GM23338 (cell line): ENCODE measurements around the gene RPTOR. TPM values are rescaled to one million over a fixed set of nuclear protein-coding genes. Genes with fewer than 3 reads are reported as not detected.

Experiments used
- ATAC-seq: fragments of 200-7000 bp; cut with Tn5 transposase; 3 replicates; pipeline ENCODE4 v1.9.1; 2020
- DNase-seq: peaks from one replicate; pipeline ENCODE4 v3.0.0-alpha.2; 2015; ENCODE audit warnings: low spot score
- H2AFZ ChIP-seq: fragments of 200-600 bp; sonication (generic); 2 replicates; pipeline ENCODE4 v1.8.0; 2016; ENCODE audit warnings: antibody characterized with exemption, mild to moderate bottlenecking, moderate library complexity
- H3F3A ChIP-seq: fragments of 200-600 bp; sonication (generic); replicated peaks from 2 replicates; pipeline ENCODE4 v1.8.0; 2017; ENCODE audit warnings: antibody characterized with exemption, mixed run types, low read depth
- H3K27ac ChIP-seq: fragments of 200-600 bp; sonication (generic); 2 replicates; pipeline ENCODE4 v1.6.1; 2016; ENCODE audit warnings: low read depth
- H3K27me3 ChIP-seq: fragments of 200-600 bp; sonication (generic); 2 replicates; pipeline ENCODE4 v1.8.0; 2016; ENCODE audit warnings: mild to moderate bottlenecking, mixed run types, moderate library complexity; ENCODE audit not compliant: insufficient read depth
- H3K36me3 ChIP-seq: fragments of 200-600 bp; sonication (generic); 2 replicates; pipeline ENCODE4 v1.8.0; 2016; ENCODE audit warnings: mild to moderate bottlenecking; ENCODE audit not compliant: insufficient read depth
- H3K4me1 ChIP-seq: fragments of 200-600 bp; sonication (generic); 2 replicates; pipeline ENCODE4 v1.8.0; 2016; ENCODE audit warnings: mild to moderate bottlenecking, moderate library complexity; ENCODE audit not compliant: insufficient read depth
- H3K4me2 ChIP-seq: fragments of 200-600 bp; sonication (generic); 2 replicates; pipeline ENCODE4 v1.7.1; 2017; ENCODE audit warnings: mixed run types
- H3K4me3 ChIP-seq: fragments of 200-600 bp; sonication (generic); 2 replicates; pipeline ENCODE4 v1.6.1; 2016; ENCODE audit warnings: mixed run types
- H3K79me2 ChIP-seq: fragments of 200-600 bp; sonication (generic); replicated peaks from 2 replicates; pipeline ENCODE4 v1.8.0; 2017; ENCODE audit warnings: mild to moderate bottlenecking; ENCODE audit not compliant: insufficient read depth
- H3K9me2 ChIP-seq: fragments of 200-600 bp; sonication (generic); 2 replicates; pipeline ENCODE4 v1.8.0; 2017; ENCODE audit not compliant: insufficient read depth
- H4K20me1 ChIP-seq: fragments of 200-600 bp; sonication (generic); replicated peaks from 2 replicates; pipeline ENCODE4 v1.8.0; 2017; ENCODE audit warnings: mild to moderate bottlenecking; ENCODE audit not compliant: insufficient read depth
- H3K27ac Mint-ChIP-seq: 2 replicates; pipeline ENCODE4 v1.8.0; 2020; ENCODE audit warnings: inconsistent platforms, mild to moderate bottlenecking, moderate library complexity, mixed read lengths
- H3K27me3 Mint-ChIP-seq: 3 replicates; pipeline ENCODE4 v1.8.0; 2022; ENCODE audit warnings: low read depth, mild to moderate bottlenecking, moderate library complexity, mixed read lengths, inconsistent platforms; ENCODE audit not compliant: insufficient read depth, poor library complexity
- H3K36me3 Mint-ChIP-seq: 3 replicates; pipeline ENCODE4 v1.8.0; 2021; ENCODE audit warnings: low read depth, mild to moderate bottlenecking, inconsistent platforms, moderate library complexity, mixed read lengths
- H3K4me1 Mint-ChIP-seq: 3 replicates; pipeline ENCODE4 v1.8.0; 2020; ENCODE audit warnings: mild to moderate bottlenecking, inconsistent platforms, mixed read lengths
- H3K4me3 Mint-ChIP-seq: 3 replicates; pipeline ENCODE4 v1.8.0; 2021; ENCODE audit warnings: moderate library complexity, mild to moderate bottlenecking, inconsistent platforms, mixed read lengths
- H3K9me3 Mint-ChIP-seq: 3 replicates; pipeline ENCODE4 v1.8.0; 2020; ENCODE audit warnings: moderate library complexity, mild to moderate bottlenecking, inconsistent platforms, mixed read lengths
- CREB1 ChIP-seq: fragments of 250-450 bp; sonication (Bioruptor Pico); IDR thresholded peaks from 2 replicates; pipeline ENCODE4 v1.5.0; 2020; ENCODE audit warnings: low read depth, mild to moderate bottlenecking, moderate library complexity
- EZH2 ChIP-seq: fragments of 200-600 bp; sonication (generic); IDR thresholded peaks from one replicate; pipeline ENCODE4 v1.8.0; 2017; ENCODE audit warnings: antibody characterized with exemption, mild to moderate bottlenecking, low read depth; ENCODE audit not compliant: unreplicated experiment
- EZH2phosphoT487 ChIP-seq: fragments of 200-600 bp; sonication (generic); IDR thresholded peaks from one replicate; pipeline ENCODE4 v1.8.1; 2018; ENCODE audit warnings: antibody characterized with exemption; ENCODE audit not compliant: unreplicated experiment
- JUNB ChIP-seq: IDR thresholded peaks from one replicate; pipeline ENCODE4 v1.6.1; 2016; ENCODE audit warnings: antibody characterized with exemption; ENCODE audit not compliant: unreplicated experiment
- NANOG ChIP-seq: IDR thresholded peaks from 2 replicates; pipeline ENCODE4 v1.6.1; 2016; ENCODE audit warnings: antibody characterized with exemption, borderline replicate concordance
- POLR2AphosphoS5 ChIP-seq: IDR thresholded peaks from 2 replicates; pipeline ENCODE4 v1.6.1; 2016; ENCODE audit warnings: antibody characterized with exemption, low read depth
- STAT1 ChIP-seq: IDR thresholded peaks from one replicate; pipeline ENCODE4 v1.6.1; 2016; ENCODE audit warnings: antibody characterized with exemption; ENCODE audit not compliant: unreplicated experiment
- ZNF114 ChIP-seq: fragments of 250-450 bp; sonication (Bioruptor Pico); IDR thresholded peaks from 2 replicates; pipeline ENCODE4 v1.5.0; 2020; ENCODE audit warnings: mild to moderate bottlenecking, moderate library complexity
- ZNF331 ChIP-seq: fragments of 250-450 bp; sonication (Bioruptor Pico); IDR thresholded peaks from 2 replicates; pipeline ENCODE4 v1.5.0; 2020; ENCODE audit warnings: low read depth, mild to moderate bottlenecking, moderate library complexity
- polyA plus RNA-seq: library from polyadenylated mRNA; unstranded; fragments of >200 nt; fragmentation: Nextera tagmentation; extraction: Ambion mirVana; gene quantifications from 2 replicates; pipeline ENCODE4 v1.2.1, GENCODE V29; 2016
- total RNA-seq: library from RNA; depleted of rRNA; stranded (reverse); fragments of >200 nt; shearing (Covaris generic); gene quantifications from 2 replicates; pipeline ENCODE4 v1.2.3, GENCODE V29; 2014
- TF ChIP-seq, protein P1 (sequence below): IDR thresholded peaks from one replicate; pipeline ENCODE4 v1.6.1; 2018; ENCODE audit warnings: antibody characterized with exemption; ENCODE audit not compliant: unreplicated experiment
- TF ChIP-seq, protein P2 (sequence below), 2 experiments: fragments of 200-600 bp in 1 of 2; sonication (generic) in 1 of 2; conservative IDR thresholded peaks; 2 replicates each; pipeline versions ENCODE4 v1.5.1 to v1.6.1; 2016 to 2017; ENCODE audit warnings: antibody characterized with exemption in 2 of 2, low read depth in 2 of 2, mild to moderate bottlenecking in 2 of 2, moderate library complexity in 1 of 2
- TF ChIP-seq, protein P3 (sequence below): fragments of 250-450 bp; sonication (Bioruptor Pico); IDR thresholded peaks from 2 replicates; pipeline ENCODE4 v1.5.0; 2020; ENCODE audit warnings: mild to moderate bottlenecking, moderate library complexity
- TF ChIP-seq, protein P4 (sequence below): IDR thresholded peaks from 2 replicates; pipeline ENCODE4 v1.6.1; 2016; ENCODE audit warnings: antibody characterized with exemption

RPTOR gene
- total and polyA plus RNA-seq, 2 experiments from 2014 or later: 9.5 to 38.0 TPM

DNA sequence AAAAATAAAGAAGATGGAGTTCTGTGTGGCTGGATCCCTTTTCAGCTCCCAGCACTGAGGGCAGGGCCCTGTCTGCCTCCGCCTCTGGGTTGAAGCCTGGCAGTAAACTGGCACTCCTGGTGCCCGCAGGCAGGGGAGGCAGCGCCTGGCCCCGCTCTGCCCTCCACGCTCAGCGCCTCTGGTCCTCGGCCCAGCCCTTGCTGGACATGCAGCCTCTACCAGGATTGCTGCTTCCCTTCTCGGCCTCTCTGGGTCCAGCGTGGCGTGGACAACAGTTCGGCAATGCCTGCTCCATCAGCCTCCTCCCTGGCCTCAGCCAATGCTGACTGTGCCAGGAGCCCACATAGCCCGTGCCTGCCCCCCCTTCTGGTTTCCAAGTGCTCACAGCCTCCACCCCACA is 362.6 kb downstream of the RPTOR start:
- no peak for TF ChIP-seq STAT1
- TF ChIP-seq, protein P1, sequence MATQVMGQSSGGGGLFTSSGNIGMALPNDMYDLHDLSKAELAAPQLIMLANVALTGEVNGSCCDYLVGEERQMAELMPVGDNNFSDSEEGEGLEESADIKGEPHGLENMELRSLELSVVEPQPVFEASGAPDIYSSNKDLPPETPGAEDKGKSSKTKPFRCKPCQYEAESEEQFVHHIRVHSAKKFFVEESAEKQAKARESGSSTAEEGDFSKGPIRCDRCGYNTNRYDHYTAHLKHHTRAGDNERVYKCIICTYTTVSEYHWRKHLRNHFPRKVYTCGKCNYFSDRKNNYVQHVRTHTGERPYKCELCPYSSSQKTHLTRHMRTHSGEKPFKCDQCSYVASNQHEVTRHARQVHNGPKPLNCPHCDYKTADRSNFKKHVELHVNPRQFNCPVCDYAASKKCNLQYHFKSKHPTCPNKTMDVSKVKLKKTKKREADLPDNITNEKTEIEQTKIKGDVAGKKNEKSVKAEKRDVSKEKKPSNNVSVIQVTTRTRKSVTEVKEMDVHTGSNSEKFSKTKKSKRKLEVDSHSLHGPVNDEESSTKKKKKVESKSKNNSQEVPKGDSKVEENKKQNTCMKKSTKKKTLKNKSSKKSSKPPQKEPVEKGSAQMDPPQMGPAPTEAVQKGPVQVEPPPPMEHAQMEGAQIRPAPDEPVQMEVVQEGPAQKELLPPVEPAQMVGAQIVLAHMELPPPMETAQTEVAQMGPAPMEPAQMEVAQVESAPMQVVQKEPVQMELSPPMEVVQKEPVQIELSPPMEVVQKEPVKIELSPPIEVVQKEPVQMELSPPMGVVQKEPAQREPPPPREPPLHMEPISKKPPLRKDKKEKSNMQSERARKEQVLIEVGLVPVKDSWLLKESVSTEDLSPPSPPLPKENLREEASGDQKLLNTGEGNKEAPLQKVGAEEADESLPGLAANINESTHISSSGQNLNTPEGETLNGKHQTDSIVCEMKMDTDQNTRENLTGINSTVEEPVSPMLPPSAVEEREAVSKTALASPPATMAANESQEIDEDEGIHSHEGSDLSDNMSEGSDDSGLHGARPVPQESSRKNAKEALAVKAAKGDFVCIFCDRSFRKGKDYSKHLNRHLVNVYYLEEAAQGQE: no peak
- no peak for TF ChIP-seq POLR2AphosphoS5
- no peak for TF ChIP-seq CREB1
- TF ChIP-seq ZNF331 (CRISPR knock-in tag): no peak
- TF ChIP-seq NANOG: no peak
- no peak for TF ChIP-seq ZNF114
- TF ChIP-seq EZH2: no peak
- TF ChIP-seq, protein P2, sequence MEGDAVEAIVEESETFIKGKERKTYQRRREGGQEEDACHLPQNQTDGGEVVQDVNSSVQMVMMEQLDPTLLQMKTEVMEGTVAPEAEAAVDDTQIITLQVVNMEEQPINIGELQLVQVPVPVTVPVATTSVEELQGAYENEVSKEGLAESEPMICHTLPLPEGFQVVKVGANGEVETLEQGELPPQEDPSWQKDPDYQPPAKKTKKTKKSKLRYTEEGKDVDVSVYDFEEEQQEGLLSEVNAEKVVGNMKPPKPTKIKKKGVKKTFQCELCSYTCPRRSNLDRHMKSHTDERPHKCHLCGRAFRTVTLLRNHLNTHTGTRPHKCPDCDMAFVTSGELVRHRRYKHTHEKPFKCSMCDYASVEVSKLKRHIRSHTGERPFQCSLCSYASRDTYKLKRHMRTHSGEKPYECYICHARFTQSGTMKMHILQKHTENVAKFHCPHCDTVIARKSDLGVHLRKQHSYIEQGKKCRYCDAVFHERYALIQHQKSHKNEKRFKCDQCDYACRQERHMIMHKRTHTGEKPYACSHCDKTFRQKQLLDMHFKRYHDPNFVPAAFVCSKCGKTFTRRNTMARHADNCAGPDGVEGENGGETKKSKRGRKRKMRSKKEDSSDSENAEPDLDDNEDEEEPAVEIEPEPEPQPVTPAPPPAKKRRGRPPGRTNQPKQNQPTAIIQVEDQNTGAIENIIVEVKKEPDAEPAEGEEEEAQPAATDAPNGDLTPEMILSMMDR (conservative IDR thresholded peaks at IDR 0.05; ENCODE audit: low read depth in 2 of 2): no peak
- TF ChIP-seq JUNB: no peak
- TF ChIP-seq EZH2phosphoT487: no peak
- TF ChIP-seq, protein P3, sequence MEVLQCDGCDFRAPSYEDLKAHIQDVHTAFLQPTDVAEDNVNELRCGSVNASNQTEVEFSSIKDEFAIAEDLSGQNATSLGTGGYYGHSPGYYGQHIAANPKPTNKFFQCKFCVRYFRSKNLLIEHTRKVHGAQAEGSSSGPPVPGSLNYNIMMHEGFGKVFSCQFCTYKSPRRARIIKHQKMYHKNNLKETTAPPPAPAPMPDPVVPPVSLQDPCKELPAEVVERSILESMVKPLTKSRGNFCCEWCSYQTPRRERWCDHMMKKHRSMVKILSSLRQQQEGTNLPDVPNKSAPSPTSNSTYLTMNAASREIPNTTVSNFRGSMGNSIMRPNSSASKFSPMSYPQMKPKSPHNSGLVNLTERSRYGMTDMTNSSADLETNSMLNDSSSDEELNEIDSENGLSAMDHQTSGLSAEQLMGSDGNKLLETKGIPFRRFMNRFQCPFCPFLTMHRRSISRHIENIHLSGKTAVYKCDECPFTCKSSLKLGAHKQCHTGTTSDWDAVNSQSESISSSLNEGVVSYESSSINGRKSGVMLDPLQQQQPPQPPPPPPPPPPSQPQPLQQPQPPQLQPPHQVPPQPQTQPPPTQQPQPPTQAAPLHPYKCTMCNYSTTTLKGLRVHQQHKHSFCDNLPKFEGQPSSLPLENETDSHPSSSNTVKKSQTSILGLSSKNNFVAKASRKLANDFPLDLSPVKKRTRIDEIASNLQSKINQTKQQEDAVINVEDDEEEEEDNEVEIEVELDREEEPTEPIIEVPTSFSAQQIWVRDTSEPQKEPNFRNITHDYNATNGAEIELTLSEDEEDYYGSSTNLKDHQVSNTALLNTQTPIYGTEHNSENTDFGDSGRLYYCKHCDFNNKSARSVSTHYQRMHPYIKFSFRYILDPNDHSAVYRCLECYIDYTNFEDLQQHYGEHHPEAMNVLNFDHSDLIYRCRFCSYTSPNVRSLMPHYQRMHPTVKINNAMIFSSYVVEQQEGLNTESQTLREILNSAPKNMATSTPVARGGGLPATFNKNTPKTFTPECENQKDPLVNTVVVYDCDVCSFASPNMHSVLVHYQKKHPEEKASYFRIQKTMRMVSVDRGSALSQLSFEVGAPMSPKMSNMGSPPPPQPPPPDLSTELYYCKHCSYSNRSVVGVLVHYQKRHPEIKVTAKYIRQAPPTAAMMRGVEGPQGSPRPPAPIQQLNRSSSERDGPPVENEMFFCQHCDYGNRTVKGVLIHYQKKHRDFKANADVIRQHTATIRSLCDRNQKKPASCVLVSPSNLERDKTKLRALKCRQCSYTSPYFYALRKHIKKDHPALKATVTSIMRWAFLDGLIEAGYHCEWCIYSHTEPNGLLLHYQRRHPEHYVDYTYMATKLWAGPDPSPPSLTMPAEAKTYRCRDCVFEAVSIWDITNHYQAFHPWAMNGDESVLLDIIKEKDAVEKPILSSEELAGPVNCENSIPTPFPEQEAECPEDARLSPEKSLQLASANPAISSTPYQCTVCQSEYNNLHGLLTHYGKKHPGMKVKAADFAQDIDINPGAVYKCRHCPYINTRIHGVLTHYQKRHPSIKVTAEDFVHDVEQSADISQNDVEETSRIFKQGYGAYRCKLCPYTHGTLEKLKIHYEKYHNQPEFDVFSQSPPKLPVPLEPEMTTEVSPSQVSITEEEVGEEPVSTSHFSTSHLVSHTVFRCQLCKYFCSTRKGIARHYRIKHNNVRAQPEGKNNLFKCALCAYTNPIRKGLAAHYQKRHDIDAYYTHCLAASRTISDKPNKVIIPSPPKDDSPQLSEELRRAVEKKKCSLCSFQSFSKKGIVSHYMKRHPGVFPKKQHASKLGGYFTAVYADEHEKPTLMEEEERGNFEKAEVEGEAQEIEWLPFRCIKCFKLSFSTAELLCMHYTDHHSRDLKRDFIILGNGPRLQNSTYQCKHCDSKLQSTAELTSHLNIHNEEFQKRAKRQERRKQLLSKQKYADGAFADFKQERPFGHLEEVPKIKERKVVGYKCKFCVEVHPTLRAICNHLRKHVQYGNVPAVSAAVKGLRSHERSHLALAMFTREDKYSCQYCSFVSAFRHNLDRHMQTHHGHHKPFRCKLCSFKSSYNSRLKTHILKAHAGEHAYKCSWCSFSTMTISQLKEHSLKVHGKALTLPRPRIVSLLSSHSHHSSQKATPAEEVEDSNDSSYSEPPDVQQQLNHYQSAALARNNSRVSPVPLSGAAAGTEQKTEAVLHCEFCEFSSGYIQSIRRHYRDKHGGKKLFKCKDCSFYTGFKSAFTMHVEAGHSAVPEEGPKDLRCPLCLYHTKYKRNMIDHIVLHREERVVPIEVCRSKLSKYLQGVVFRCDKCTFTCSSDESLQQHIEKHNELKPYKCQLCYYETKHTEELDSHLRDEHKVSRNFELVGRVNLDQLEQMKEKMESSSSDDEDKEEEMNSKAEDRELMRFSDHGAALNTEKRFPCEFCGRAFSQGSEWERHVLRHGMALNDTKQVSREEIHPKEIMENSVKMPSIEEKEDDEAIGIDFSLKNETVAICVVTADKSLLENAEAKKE (CRISPR knock-in tag): no peak
- TF ChIP-seq, protein P4, sequence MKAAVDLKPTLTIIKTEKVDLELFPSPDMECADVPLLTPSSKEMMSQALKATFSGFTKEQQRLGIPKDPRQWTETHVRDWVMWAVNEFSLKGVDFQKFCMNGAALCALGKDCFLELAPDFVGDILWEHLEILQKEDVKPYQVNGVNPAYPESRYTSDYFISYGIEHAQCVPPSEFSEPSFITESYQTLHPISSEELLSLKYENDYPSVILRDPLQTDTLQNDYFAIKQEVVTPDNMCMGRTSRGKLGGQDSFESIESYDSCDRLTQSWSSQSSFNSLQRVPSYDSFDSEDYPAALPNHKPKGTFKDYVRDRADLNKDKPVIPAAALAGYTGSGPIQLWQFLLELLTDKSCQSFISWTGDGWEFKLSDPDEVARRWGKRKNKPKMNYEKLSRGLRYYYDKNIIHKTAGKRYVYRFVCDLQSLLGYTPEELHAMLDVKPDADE: no peak
- peaks cover 2% of the 10 kb centered on the region for H3K4me1 Mint-ChIP-seq
- Histone ChIP-seq H4K20me1 (peaks cover 6% of the 10 kb centered on the region), H3K27me3 (no peaks in the 10 kb centered on the region), H3K4me3 (no peak overlapping the region), H3K9me2 (no peaks in the 10 kb centered on the region), H3F3A (no peaks in the 10 kb centered on the region), H2AFZ (no peak overlapping the region), H3K27ac (no peak overlapping the region), H3K4me1 (no peaks in the 10 kb centered on the region), H3K4me2 (no peak overlapping the region), H3K79me2 (no peaks in the 10 kb centered on the region), H3K36me3 (no peaks in the 10 kb centered on the region)
- H3K9me3 Mint-ChIP-seq: no peaks in the 10 kb centered on the region
- H3K36me3 Mint-ChIP-seq: peaks cover 10% of the 10 kb centered on the region
- peaks cover 13% of the 10 kb centered on the region for H3K27me3 Mint-ChIP-seq
- no peak overlapping the region for H3K4me3 Mint-ChIP-seq
- DNase-seq (no peak), ATAC-seq (no peak)
- no peak overlapping the region for H3K27ac Mint-ChIP-seq
